ENCODE measurements around the gene PROK1. TPM values are rescaled to one million over a fixed set of nuclear protein-coding genes. Genes with fewer than 3 reads are reported as not detected.

PROK1 gene
- total and polyA plus RNA-seq, 10 of the 15 experiments (the other 5 are each of a cell fraction or from before 2014, with no cell fraction given): not detected

GRCh38 chr1:110464340-110464739 lies 13.4 kb downstream of the PROK1 start:
- H2AFZ ChIP-seq (ENCODE audit: control insufficient read depth, low read depth, low read length): no peak overlapping the region
- H3K4me1 ChIP-seq (ENCODE audit: control insufficient read depth, insufficient read depth, low read length): no peaks in the 10 kb centered on the region
- ATAC-seq (no peak), DNase-seq (ENCODE audit: low read depth, low spot score) (no peak), FAIRE-seq (no peak)
- no peak overlapping the region for H3K4me3 ChIP-seq
- ChIA-PET SMC1A (ENCODE audit: uncharacterized antibody, unreplicated experiment) (interaction anchor here (0.8 to 2.2 kb wide), 5 partner anchors 31 to 261 kb away, joined by 3 to 9 read pairs (median 8); no protein-coding TSS in a partner anchor), POLR2A (interaction anchor here (1.0 kb wide), 1 partner anchor 256 kb away, joined by 3 read pairs; no protein-coding TSS in a partner anchor), RAD21 (ENCODE audit: unreplicated experiment) (interaction anchor here (0.9 to 1.7 kb wide), 4 partner anchors 32 to 262 kb away, joined by 3 to 5 read pairs (median 4); no protein-coding TSS in a partner anchor), CTCF (interaction anchor here (1.1 to 8.6 kb wide), 7 partner anchors 31 to 268 kb away, joined by 3 to 59 read pairs (median 6); no protein-coding TSS in a partner anchor)
- H3K27me3 ChIP-seq (replicated peaks in 1 of 2; ENCODE audit: control insufficient read depth in 2 of 2, insufficient read depth in 2 of 2, low read length in 1 of 2): no peaks in the 10 kb centered on the region; a peak in 1 of 4 replicates
- WGBS (ENCODE audit: insufficient coverage, insufficient replicate concordance, low lambda C conversion rate, missing lambda C conversion rate): 10% methylated on average over 2 of the region's 2 CpGs
- no peak overlapping the region for H3K9ac ChIP-seq (ENCODE audit: control insufficient read depth, insufficient read depth, low read length)
- no peaks in the 10 kb centered on the region for H3K36me3 ChIP-seq (ENCODE audit: control insufficient read depth in 2 of 2, insufficient read depth in 2 of 2, low read length in 1 of 2)
- in situ Hi-C loops (cut with MboI): loop anchor here (5.0 kb wide), 1 partner anchor 262 kb away; no protein-coding TSS in a partner anchor
- no peak overlapping the region for H3K27ac ChIP-seq (ENCODE audit: control insufficient read depth, insufficient read depth)
- H3K4me2 ChIP-seq (ENCODE audit: control insufficient read depth, insufficient read depth): no peak overlapping the region
- H3K79me2 ChIP-seq (ENCODE audit: control insufficient read depth, insufficient read depth, low read length): no peaks in the 10 kb centered on the region
- no TSS peak for BruUV-seq (replicated peaks)
- intact Hi-C loops (cut with micrococcal nuclease; ENCODE audit: unreplicated experiment): loop anchor here (10.0 kb wide), 1 partner anchor 380 kb away; no protein-coding TSS in a partner anchor
- no peaks in the 10 kb centered on the region for H4K20me1 ChIP-seq (ENCODE audit: control insufficient read depth, insufficient read depth)
- TF ChIP-seq KLF5 (IDR thresholded peaks at IDR 0.05; ENCODE audit: partially characterized antibody): no peak
- no peak for TF ChIP-seq YY1 (IDR thresholded peaks at IDR 0.05; ENCODE audit: low read depth, low read length)
- TF ChIP-seq IRF4 (IDR thresholded peaks at IDR 0.05; ENCODE audit: low read depth, low read length): no peak
- no peaks in the 10 kb centered on the region for H3K9me3 ChIP-seq (replicated peaks; ENCODE audit: control insufficient read depth, insufficient read depth, low read length)

- no peak overlapping the region for H2AFZ ChIP-seq (ENCODE audit: control insufficient read depth, low read depth, low read length)
- ATAC-seq (no peak), FAIRE-seq (no peak), DNase-seq (ENCODE audit: low read depth, low spot score) (no peak)
- H4K20me1 ChIP-seq (ENCODE audit: control insufficient read depth, insufficient read depth): no peaks in the 10 kb centered on the region
- no peaks in the 10 kb centered on the region for H3K36me3 ChIP-seq (ENCODE audit: control insufficient read depth in 2 of 2, insufficient read depth in 2 of 2, low read length in 1 of 2)
- H3K9ac ChIP-seq (ENCODE audit: control insufficient read depth, insufficient read depth, low read length): no peak overlapping the region
- no peaks in the 10 kb centered on the region for H3K79me2 ChIP-seq (ENCODE audit: control insufficient read depth, insufficient read depth, low read length)
- in situ Hi-C loops (cut with MboI): no loop called here
- ChIA-PET POLR2A (no interaction called here), RAD21 (ENCODE audit: unreplicated experiment) (interaction anchor here (1.3 to 1.7 kb wide), 2 partner anchors 31 to 264 kb away, joined by 3 to 5 read pairs; no protein-coding TSS in a partner anchor), SMC1A (ENCODE audit: uncharacterized antibody, unreplicated experiment) (interaction anchor here (0.7 to 1.7 kb wide), 4 partner anchors 31 to 262 kb away, joined by 3 to 8 read pairs (median 6); no protein-coding TSS in a partner anchor), CTCF (interaction anchor here (0.6 to 8.6 kb wide), 6 partner anchors 31 to 262 kb away, joined by 3 to 59 read pairs (median 5); no protein-coding TSS in a partner anchor)
- H3K9me3 ChIP-seq (replicated peaks; ENCODE audit: control insufficient read depth, insufficient read depth, low read length): no peaks in the 10 kb centered on the region
- H3K4me3 ChIP-seq: no peak overlapping the region
- H3K27ac ChIP-seq (ENCODE audit: control insufficient read depth, insufficient read depth): no peak overlapping the region
- H3K27me3 ChIP-seq (replicated peaks in 1 of 2; ENCODE audit: control insufficient read depth in 2 of 2, insufficient read depth in 2 of 2, low read length in 1 of 2): no peaks in the 10 kb centered on the region; a peak in 1 of 4 replicates
- no peaks in the 10 kb centered on the region for H3K4me1 ChIP-seq (ENCODE audit: control insufficient read depth, insufficient read depth, low read length)
- intact Hi-C loops (cut with micrococcal nuclease; ENCODE audit: unreplicated experiment): loop anchor here (10.0 kb wide), 1 partner anchor 380 kb away; no protein-coding TSS in a partner anchor
- no TSS peak for BruUV-seq (replicated peaks)
- WGBS (ENCODE audit: insufficient coverage, insufficient replicate concordance, low lambda C conversion rate, missing lambda C conversion rate): 45% methylated on average over 7 of the region's 7 CpGs
- H3K4me2 ChIP-seq (ENCODE audit: control insufficient read depth, insufficient read depth): no peak overlapping the region
- TF ChIP-seq EED (IDR thresholded peaks at IDR 0.05; ENCODE audit: low read depth) (no peak), SUZ12 (IDR thresholded peaks at IDR 0.05; ENCODE audit: unreplicated experiment) (no peak), GABPA (IDR thresholded peaks at IDR 0.05; ENCODE audit: low read depth) (no peak), CEBPZ (IDR thresholded peaks at IDR 0.05; ENCODE audit: low read depth, low read length) (no peak), PKNOX1 (IDR thresholded peaks at IDR 0.05) (no peak), POLR2AphosphoS5 (IDR thresholded peaks at IDR 0.05; ENCODE audit: low read length) (no peak)
These were observed 14.3 kb downstream of the PROK1 start for GRCh38 chr1:110465038-110465813.
